Fibroblast of lung (primary cell): ENCODE results near the gene BCCIP. TPM values are rescaled to one million over a fixed set of nuclear protein-coding genes. Genes with fewer than 3 reads are reported as not detected.

Experiments
- DNase-seq, 2 donors: peaks; one replicate each; pipeline versions ENCODE4 v3.0.0 to v3.0.0-alpha.2; 2010; ENCODE audit warnings: low read depth in 2 of 2
- H2AFZ ChIP-seq: 2 replicates; pipeline ENCODE4 v1.5.1; 2012; ENCODE audit warnings: low read length, control low read depth, inconsistent platforms
- H3K27ac ChIP-seq: 2 replicates; pipeline ENCODE4 v1.5.1; 2011; ENCODE audit warnings: low read length, control low read depth; ENCODE audit not compliant: insufficient read depth
- H3K27me3 ChIP-seq: 2 replicates; pipeline ENCODE4 v1.5.1; 2011; ENCODE audit warnings: mild to moderate bottlenecking, low read length; ENCODE audit not compliant: control insufficient read depth, insufficient read depth
- H3K36me3 ChIP-seq: 2 replicates; pipeline ENCODE4 v1.5.1; 2011; ENCODE audit warnings: low read length; ENCODE audit not compliant: control insufficient read depth, insufficient read depth
- H3K4me1 ChIP-seq: 2 replicates; pipeline ENCODE4 v1.5.1; 2011; ENCODE audit warnings: low read length; ENCODE audit not compliant: control insufficient read depth, insufficient read depth; ENCODE audit errors: extremely low read depth
- H3K4me2 ChIP-seq: 2 replicates; pipeline ENCODE4 v1.5.1; 2011; ENCODE audit warnings: low read length, control low read depth; ENCODE audit not compliant: insufficient read depth; ENCODE audit errors: extremely low read depth
- H3K4me3 ChIP-seq, 4 experiments: fragments of 200-600 bp in 1 of 4; sonication (generic) in 1 of 4; replicated peaks in 1 of 4; 2 replicates each; pipeline ENCODE4 v1.5.1; 2011 to 2016; ENCODE audit warnings: low read length in 4 of 4, low read depth in 3 of 4, mild to moderate bottlenecking in 3 of 4, control low read depth in 2 of 4, inconsistent platforms in 1 of 4, mixed read lengths in 1 of 4; ENCODE audit not compliant: insufficient read depth in 1 of 4; ENCODE audit errors: control extremely low read depth in 1 of 4
- H3K79me2 ChIP-seq: 2 replicates; pipeline ENCODE4 v1.5.1; 2012; ENCODE audit warnings: mild to moderate bottlenecking, low read length, inconsistent platforms; ENCODE audit not compliant: control insufficient read depth, insufficient read depth
- H3K9ac ChIP-seq: 2 replicates; pipeline ENCODE4 v1.5.1; 2011; ENCODE audit warnings: mild to moderate bottlenecking, low read length, control low read depth; ENCODE audit not compliant: insufficient read depth
- H3K9me3 ChIP-seq: 2 replicates; pipeline ENCODE4 v1.5.1; 2012; ENCODE audit warnings: low read depth, low read length; ENCODE audit not compliant: control insufficient read depth, insufficient read depth
- H4K20me1 ChIP-seq: 2 replicates; pipeline ENCODE4 v1.5.1; 2011; ENCODE audit warnings: low read length; ENCODE audit not compliant: control insufficient read depth, insufficient read depth; ENCODE audit errors: extremely low read depth
- EZH2 ChIP-seq: IDR thresholded peaks from 2 replicates; pipeline ENCODE4 v1.5.1; 2012; ENCODE audit warnings: low read length, control low read depth, mild to moderate bottlenecking; ENCODE audit errors: missing control alignments
- polyA plus RNA-seq, 2 donors: library from polyadenylated mRNA; depleted of rRNA in 1 of 2; stranded (reverse) in 1 of 2; unstranded in 1 of 2; fragments of >200 nt; gene quantifications; 2 replicates each; pipeline ENCODE4 v1.2.1, GENCODE V29; 2011 to 2012; ENCODE audit warnings: missing spikeins in 1 of 2
- total RNA-seq: library from RNA; depleted of rRNA; stranded (reverse); fragments of >200 nt; gene quantifications from 2 replicates; pipeline ENCODE4 v1.2.1, GENCODE V29; 2014
- TF ChIP-seq, protein P1 (sequence below), 2 donors: IDR thresholded peaks in 1 of 2; conservative IDR thresholded peaks in 1 of 2; 1 replicate in 1 of 2; 2 replicates in 1 of 2; pipeline ENCODE4 v1.5.1; 2011 to 2012; ENCODE audit warnings: low read length in 2 of 2, control low read depth in 1 of 2, inconsistent platforms in 1 of 2, low read depth in 1 of 2, mild to moderate bottlenecking in 1 of 2

BCCIP gene
- total and polyA plus RNA-seq, 2 donors (not counting 1 experiment from before 2014, with no cell fraction given): 32.0 to 72.2 TPM

DNA sequence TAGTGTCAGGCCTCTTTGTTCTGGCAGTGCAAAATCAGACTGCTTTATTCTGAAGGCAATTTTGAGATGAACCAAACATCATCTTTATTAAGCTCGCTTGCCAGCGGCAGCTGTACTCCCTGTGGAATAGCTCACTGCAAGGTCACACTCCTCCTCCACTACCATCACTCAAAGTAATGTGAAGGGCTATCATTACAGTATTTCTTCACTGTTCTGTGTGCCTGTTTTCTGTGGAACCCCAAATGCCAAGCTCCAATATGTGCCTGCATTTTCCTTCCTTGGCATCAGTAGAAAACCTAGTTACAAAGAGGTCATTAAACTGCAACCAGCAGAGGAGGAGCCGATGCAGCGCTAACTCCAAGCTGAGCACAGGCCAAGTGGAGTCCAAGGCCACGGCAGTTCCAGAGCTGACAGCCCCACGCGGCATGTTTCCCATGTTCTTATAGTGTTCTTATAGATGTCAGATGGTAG, 21.4 kb downstream of the BCCIP start:
- Histone ChIP-seq H3K4me1 (no peaks in the 10 kb centered on the region), H3K27me3 (no peaks in the 10 kb centered on the region), H3K4me3 (no peak overlapping the region), H3K4me2 (no peak overlapping the region), H3K9ac (no peak overlapping the region), H3K79me2 (no peaks in the 10 kb centered on the region), H3K27ac (no peak overlapping the region), H2AFZ (no peak overlapping the region), H3K36me3 (peaks cover 4% of the 10 kb centered on the region), H4K20me1 (no peaks in the 10 kb centered on the region), H3K9me3 (no peaks in the 10 kb centered on the region)
- DNase-seq: no peak
- TF ChIP-seq EZH2: no peak
- TF ChIP-seq, protein P1, sequence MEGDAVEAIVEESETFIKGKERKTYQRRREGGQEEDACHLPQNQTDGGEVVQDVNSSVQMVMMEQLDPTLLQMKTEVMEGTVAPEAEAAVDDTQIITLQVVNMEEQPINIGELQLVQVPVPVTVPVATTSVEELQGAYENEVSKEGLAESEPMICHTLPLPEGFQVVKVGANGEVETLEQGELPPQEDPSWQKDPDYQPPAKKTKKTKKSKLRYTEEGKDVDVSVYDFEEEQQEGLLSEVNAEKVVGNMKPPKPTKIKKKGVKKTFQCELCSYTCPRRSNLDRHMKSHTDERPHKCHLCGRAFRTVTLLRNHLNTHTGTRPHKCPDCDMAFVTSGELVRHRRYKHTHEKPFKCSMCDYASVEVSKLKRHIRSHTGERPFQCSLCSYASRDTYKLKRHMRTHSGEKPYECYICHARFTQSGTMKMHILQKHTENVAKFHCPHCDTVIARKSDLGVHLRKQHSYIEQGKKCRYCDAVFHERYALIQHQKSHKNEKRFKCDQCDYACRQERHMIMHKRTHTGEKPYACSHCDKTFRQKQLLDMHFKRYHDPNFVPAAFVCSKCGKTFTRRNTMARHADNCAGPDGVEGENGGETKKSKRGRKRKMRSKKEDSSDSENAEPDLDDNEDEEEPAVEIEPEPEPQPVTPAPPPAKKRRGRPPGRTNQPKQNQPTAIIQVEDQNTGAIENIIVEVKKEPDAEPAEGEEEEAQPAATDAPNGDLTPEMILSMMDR (conservative IDR thresholded peaks at IDR 0.05 in 1 of 2, IDR thresholded peaks at IDR 0.05 in 1 of 2; ENCODE audit: low read depth in 1 of 2, low read length in 2 of 2): no peak

DNA sequence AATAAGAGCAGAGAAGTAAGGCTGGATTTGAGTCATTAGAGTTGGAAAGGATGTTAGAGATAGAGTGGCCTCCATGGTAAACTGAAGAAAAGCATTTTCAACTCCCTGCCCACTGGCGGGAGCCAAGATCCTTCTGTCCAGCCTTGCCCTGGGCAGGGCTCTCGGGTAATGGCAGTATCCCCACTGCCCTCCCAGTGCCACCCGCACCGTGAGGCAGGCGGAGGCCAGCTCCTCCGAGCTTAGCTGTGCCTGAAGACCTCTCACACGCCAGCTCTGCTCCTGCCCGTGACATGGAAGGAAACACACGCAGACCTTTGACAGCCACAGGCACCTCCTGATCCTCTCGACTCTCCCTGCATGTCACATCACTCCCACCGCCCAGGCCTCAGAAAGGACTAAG, 22.3 kb downstream of the BCCIP start:
- no peak overlapping the region for H3K27ac ChIP-seq
- no peaks in the 10 kb centered on the region for H3K4me1 ChIP-seq
- no peak overlapping the region for H3K4me2 ChIP-seq
- TF ChIP-seq, protein P1 (conservative IDR thresholded peaks at IDR 0.05 in 1 of 2, IDR thresholded peaks at IDR 0.05 in 1 of 2; ENCODE audit: low read depth in 1 of 2, low read length in 2 of 2): no peak
- no peak for TF ChIP-seq EZH2
- no peak overlapping the region for H3K9ac ChIP-seq
- peaks cover 2% of the 10 kb centered on the region for H3K36me3 ChIP-seq
- no peaks in the 10 kb centered on the region for H3K79me2 ChIP-seq
- no peaks in the 10 kb centered on the region for H4K20me1 ChIP-seq
- H3K4me3 ChIP-seq: no peak overlapping the region
- H3K27me3 ChIP-seq: no peaks in the 10 kb centered on the region
- no peak for DNase-seq
- no peaks in the 10 kb centered on the region for H3K9me3 ChIP-seq
- H2AFZ ChIP-seq: no peak overlapping the region

DNA sequence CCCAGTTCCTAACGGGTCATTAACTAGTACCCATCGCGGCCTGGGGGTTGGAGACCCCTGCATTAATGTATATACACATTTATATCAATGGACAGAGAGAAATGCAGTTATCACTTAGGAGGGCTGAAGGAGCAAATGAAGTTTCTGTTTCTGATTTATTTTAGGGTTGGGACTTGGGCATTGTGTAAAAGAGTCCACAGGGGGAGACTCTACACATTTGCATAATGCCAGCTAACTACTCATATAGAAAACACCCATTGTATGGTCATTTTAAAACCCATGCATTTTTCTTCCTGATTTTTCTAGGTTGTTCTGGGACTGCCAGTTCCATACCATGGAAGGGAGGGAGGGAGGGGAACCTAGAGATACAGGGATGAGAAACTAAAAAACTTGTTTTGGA, 23.5 kb downstream of the BCCIP start:
- H3K27me3 ChIP-seq: no peaks in the 10 kb centered on the region
- no peaks in the 10 kb centered on the region for H3K4me1 ChIP-seq
- H3K9me3 ChIP-seq: no peaks in the 10 kb centered on the region
- no peak overlapping the region for H3K4me2 ChIP-seq
- no peaks in the 10 kb centered on the region for H4K20me1 ChIP-seq
- H2AFZ ChIP-seq: no peak overlapping the region
- H3K79me2 ChIP-seq: no peaks in the 10 kb centered on the region
- no peak for DNase-seq
- H3K27ac ChIP-seq: no peak overlapping the region
- no peak for TF ChIP-seq EZH2
- TF ChIP-seq, protein P1 (conservative IDR thresholded peaks at IDR 0.05 in 1 of 2, IDR thresholded peaks at IDR 0.05 in 1 of 2; ENCODE audit: low read depth in 1 of 2, low read length in 2 of 2): no peak
- peaks cover 3% of the 10 kb centered on the region for H3K36me3 ChIP-seq
- H3K9ac ChIP-seq: no peak overlapping the region
- H3K4me3 ChIP-seq: no peak overlapping the region
